Neural progenitor cell (in vitro differentiated cells): ENCODE data around the gene DNMT3A. TPM values are rescaled to one million over a fixed set of nuclear protein-coding genes. Genes with fewer than 3 reads are reported as not detected.
"Not testable (repeated sequence)": the region's sequence is repeated elsewhere in the genome, so short reads cannot be mapped to it uniquely, and the experiment has no call there.

Experiments used
- DNase-seq: peaks from one replicate; pipeline ENCODE4 v3.0.0-alpha.2; 2016; ENCODE audit warnings: low spot score
- H2AFZ ChIP-seq: fragments of 200-600 bp; sonication (generic); replicated peaks from 2 replicates; pipeline ENCODE4 v1.6.1; 2016; ENCODE audit warnings: antibody characterized with exemption
- H3F3A ChIP-seq: fragments of 200-600 bp; sonication (generic); 2 replicates; pipeline ENCODE4 v1.6.1; 2016; ENCODE audit warnings: antibody characterized with exemption, low read depth
- H3K27ac ChIP-seq: fragments of 200-600 bp; sonication (generic); 2 replicates; pipeline ENCODE4 v1.5.1; 2016; ENCODE audit warnings: mild to moderate bottlenecking
- H3K27me3 ChIP-seq: fragments of 200-600 bp; sonication (generic); 2 replicates; pipeline ENCODE4 v1.6.1; 2016; ENCODE audit warnings: mild to moderate bottlenecking, moderate library complexity
- H3K36me3 ChIP-seq: fragments of 200-600 bp; sonication (generic); 2 replicates; pipeline ENCODE4 v1.5.1; 2016
- H3K4me1 ChIP-seq: fragments of 200-600 bp; sonication (generic); 2 replicates; pipeline ENCODE4 v1.6.1; 2016; ENCODE audit warnings: mixed run types
- H3K4me2 ChIP-seq: fragments of 200-600 bp; sonication (generic); 2 replicates; pipeline ENCODE4 v1.6.1; 2016
- H3K4me3 ChIP-seq: fragments of 200-600 bp; sonication (generic); 2 replicates; pipeline ENCODE4 v1.5.1; 2016
- H3K79me2 ChIP-seq: fragments of 200-600 bp; sonication (generic); 2 replicates; pipeline ENCODE4 v1.6.1; 2016; ENCODE audit warnings: low read depth
- H3K9ac ChIP-seq: fragments of 200-600 bp; sonication (generic); 2 replicates; pipeline ENCODE4 v1.6.1; 2016
- H3K9me3 ChIP-seq: fragments of 200-600 bp; sonication (generic); 2 replicates; pipeline ENCODE4 v1.5.1; 2016; ENCODE audit warnings: low read depth
- H4K20me1 ChIP-seq: fragments of 200-600 bp; sonication (generic); 2 replicates; pipeline ENCODE4 v1.6.1; 2016; ENCODE audit warnings: low read depth
- H3K27ac Mint-ChIP-seq: 3 replicates; pipeline ENCODE4 v1.8.0; 2021; ENCODE audit warnings: mixed read lengths
- H3K27me3 Mint-ChIP-seq: 2 replicates; pipeline ENCODE4 v1.8.0; 2022; ENCODE audit warnings: low read depth, mild to moderate bottlenecking, inconsistent platforms, moderate library complexity, mixed read lengths; ENCODE audit not compliant: insufficient read depth
- H3K36me3 Mint-ChIP-seq: 3 replicates; pipeline ENCODE4 v1.8.0; 2021; ENCODE audit warnings: mixed read lengths
- H3K4me1 Mint-ChIP-seq: 3 replicates; pipeline ENCODE4 v1.8.0; 2021; ENCODE audit warnings: mixed read lengths
- H3K4me3 Mint-ChIP-seq: 3 replicates; pipeline ENCODE4 v1.8.0; 2021; ENCODE audit warnings: mild to moderate bottlenecking, moderate library complexity, mixed read lengths
- H3K9me3 Mint-ChIP-seq: 3 replicates; pipeline ENCODE4 v1.8.0; 2020; ENCODE audit warnings: mixed read lengths
- CTCF ChIP-seq: fragments of 200-600 bp; sonication (generic); IDR thresholded peaks from 2 replicates; pipeline ENCODE4 v1.5.1; 2017; ENCODE audit warnings: antibody characterized with exemption, mild to moderate bottlenecking
- EZH2 ChIP-seq: fragments of 200-600 bp; sonication (generic); IDR thresholded peaks from 2 replicates; pipeline ENCODE4 v1.6.1; 2017; ENCODE audit warnings: antibody characterized with exemption, mild to moderate bottlenecking, moderate library complexity
- EZH2phosphoT487 ChIP-seq: fragments of 200-600 bp; sonication (generic); IDR thresholded peaks from 2 replicates; pipeline ENCODE4 v1.6.1; 2017; ENCODE audit warnings: antibody characterized with exemption
- total RNA-seq: library from RNA; depleted of rRNA; stranded (reverse); fragments of >200 nt; gene quantifications from 2 replicates; pipeline ENCODE4 v1.2.3, GENCODE V29; 2015; ENCODE audit warnings: low replicate concordance

DNMT3A gene
- total RNA-seq, 1 donor from 2014 or later = 46.5 TPM

DNA sequence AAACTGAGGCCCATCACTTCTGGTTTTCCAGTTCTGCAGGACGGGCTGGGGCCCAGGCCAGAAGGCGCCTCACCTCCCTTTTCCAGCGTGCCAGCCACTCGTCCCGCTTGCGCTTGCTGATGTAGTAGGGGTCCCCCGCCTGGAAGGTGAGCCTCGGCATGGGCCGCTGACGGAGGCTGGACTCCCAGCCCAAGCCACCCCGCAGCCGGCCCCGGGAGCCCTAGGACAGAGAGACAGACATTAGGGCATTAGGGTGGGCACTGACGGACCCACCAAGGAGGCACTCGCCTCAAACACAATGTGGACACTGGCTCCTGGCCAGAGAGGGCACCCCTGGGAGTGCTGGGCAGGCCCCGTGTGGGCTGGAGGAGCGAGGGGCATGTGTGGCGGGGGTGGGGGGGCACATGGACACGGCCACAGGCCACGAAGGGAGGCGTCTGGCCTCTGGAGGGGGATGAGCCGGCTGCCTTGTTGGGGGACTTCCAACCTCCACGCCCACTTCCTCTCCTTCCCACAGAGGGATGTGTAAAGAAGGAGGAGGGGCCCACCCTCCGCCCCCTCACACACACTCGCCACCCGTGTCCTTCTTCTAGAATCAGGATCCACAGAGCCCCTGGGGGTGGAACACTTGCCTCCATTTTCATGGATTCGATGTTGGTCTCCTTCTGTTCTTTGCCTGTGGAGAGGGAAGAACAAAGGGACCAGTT is 66.7 kb downstream of the DNMT3A start:
- TF ChIP-seq EZH2 (no peak), EZH2phosphoT487 (no peak), CTCF (no peak)
- H3K79me2 ChIP-seq = no peaks in the 10 kb centered on the region
- no peak overlapping the region for H3K9ac ChIP-seq
- Mint-ChIP-seq H3K4me1 (peaks cover 57% of the 10 kb centered on the region), H3K36me3 (peaks cover 15% of the 10 kb centered on the region), H3K27me3 (peaks cover 14% of the 10 kb centered on the region), H3K9me3 (no peaks in the 10 kb centered on the region), H3K27ac (peak overlapping the region; percentile 37), H3K4me3 (no peak overlapping the region)
- H3K27me3 ChIP-seq = peaks cover 10% of the 10 kb centered on the region
- no peak overlapping the region for H3K4me2 ChIP-seq
- no peak for DNase-seq
- H3K36me3 ChIP-seq = no peaks in the 10 kb centered on the region
- peaks cover 31% of the 10 kb centered on the region for H3F3A ChIP-seq
- peak overlapping the region; percentile 72 for H2AFZ ChIP-seq
- H3K9me3 ChIP-seq = no peaks in the 10 kb centered on the region
- H3K4me1 ChIP-seq = peaks cover 31% of the 10 kb centered on the region
- H3K4me3 ChIP-seq = no peak overlapping the region
- H3K27ac ChIP-seq = no peak overlapping the region
- no peaks in the 10 kb centered on the region for H4K20me1 ChIP-seq

DNA sequence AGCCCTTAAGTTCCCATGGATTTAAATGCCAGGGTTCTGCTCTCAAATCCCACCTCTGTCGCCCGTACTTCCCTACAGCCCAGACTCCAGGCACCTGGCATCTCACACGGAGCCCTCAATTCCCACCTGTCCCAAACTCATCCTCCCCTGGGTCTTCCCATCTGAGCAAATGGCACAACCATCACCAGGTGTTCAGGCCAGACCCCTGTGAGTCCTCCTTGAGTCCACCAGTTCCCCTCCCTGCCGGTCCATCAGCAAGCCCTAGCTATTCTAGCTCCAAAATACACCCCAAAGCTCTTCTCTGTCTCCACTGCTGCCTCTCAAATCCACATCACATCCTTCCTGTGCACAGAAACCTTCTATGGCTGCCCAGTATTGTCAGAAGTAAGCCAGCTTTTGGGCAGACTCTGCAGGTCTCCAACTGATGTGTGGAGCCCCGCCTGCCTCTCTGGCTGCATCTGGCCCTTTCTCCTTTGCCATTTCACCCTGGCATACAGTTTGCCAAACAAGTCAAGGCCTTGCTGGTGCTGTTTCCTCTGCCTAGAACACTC is 67.7 kb downstream of the DNMT3A start:
- H3K4me3 Mint-ChIP-seq = no peak overlapping the region
- H3K36me3 Mint-ChIP-seq = peaks cover 18% of the 10 kb centered on the region
- Histone ChIP-seq H3K27ac (no peak overlapping the region), H3K4me1 (peaks cover 39% of the 10 kb centered on the region), H3K9ac (no peak overlapping the region), H3K79me2 (no peaks in the 10 kb centered on the region), H3K36me3 (no peaks in the 10 kb centered on the region), H4K20me1 (no peaks in the 10 kb centered on the region), H3K27me3 (peaks cover 10% of the 10 kb centered on the region), H2AFZ (no peak overlapping the region), H3K4me3 (no peak overlapping the region), H3F3A (peaks cover 39% of the 10 kb centered on the region), H3K9me3 (no peaks in the 10 kb centered on the region), H3K4me2 (no peak overlapping the region)
- no peaks in the 10 kb centered on the region for H3K9me3 Mint-ChIP-seq
- TF ChIP-seq EZH2phosphoT487 (no peak), EZH2 (no peak), CTCF (no peak)
- peaks cover 59% of the 10 kb centered on the region for H3K4me1 Mint-ChIP-seq
- no peak for DNase-seq
- peak overlapping the region; percentile 64 for H3K27ac Mint-ChIP-seq
- H3K27me3 Mint-ChIP-seq = peaks cover 14% of the 10 kb centered on the region

- H3K4me2 ChIP-seq, DNase-seq, H3K4me3 Mint-ChIP-seq, H3K9ac ChIP-seq, H3K27me3 Mint-ChIP-seq, H3K27ac Mint-ChIP-seq, H3K9me3 ChIP-seq, H3K27me3 ChIP-seq, H3K27ac ChIP-seq, H3K36me3 ChIP-seq, H3K4me3 ChIP-seq, H3K79me2 ChIP-seq, H3K9me3 Mint-ChIP-seq, H2AFZ ChIP-seq, H4K20me1 ChIP-seq: not testable (repeated sequence)
- peaks cover 38% of the 10 kb centered on the region for H3K4me1 ChIP-seq
- Mint-ChIP-seq H3K4me1 (peaks cover 56% of the 10 kb centered on the region), H3K36me3 (peaks cover 18% of the 10 kb centered on the region)
- peaks cover 33% of the 10 kb centered on the region for H3F3A ChIP-seq
These were observed 69.0 kb downstream of the DNMT3A start for GRCh38 chr2:25272705-25273104.

DNA sequence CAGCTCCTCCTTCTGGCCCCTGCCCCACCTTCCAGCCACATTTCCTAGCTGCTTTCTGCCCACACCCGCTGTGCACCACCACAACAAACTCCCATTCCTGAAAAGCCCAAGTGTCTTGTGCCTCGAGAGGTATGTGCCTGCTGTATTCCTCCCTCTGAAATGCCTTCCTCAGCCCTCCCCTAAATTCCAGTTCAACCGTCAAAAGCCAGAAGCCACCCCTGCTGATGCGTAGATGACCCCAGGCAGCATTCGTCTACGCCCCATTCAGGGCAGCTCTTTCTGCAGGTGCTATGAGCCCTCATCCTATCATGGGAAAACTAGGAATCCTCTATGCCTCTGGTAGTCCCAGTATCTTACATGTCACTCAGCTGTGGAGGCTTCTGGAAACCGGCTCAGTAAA is 71.7 kb downstream of the DNMT3A start:
- TF ChIP-seq CTCF (no peak), EZH2 (no peak), EZH2phosphoT487 (no peak)
- peak overlapping the region; percentile 36 for H2AFZ ChIP-seq
- H3K27ac ChIP-seq = peak overlapping the region; percentile 87
- no peaks in the 10 kb centered on the region for H3K79me2 ChIP-seq
- Mint-ChIP-seq H3K27me3 (peaks cover 2% of the 10 kb centered on the region), H3K36me3 (peaks cover 18% of the 10 kb centered on the region), H3K4me1 (peaks cover 50% of the 10 kb centered on the region), H3K9me3 (no peaks in the 10 kb centered on the region), H3K27ac (no peak overlapping the region), H3K4me3 (no peak overlapping the region)
- peaks cover 19% of the 10 kb centered on the region for H3F3A ChIP-seq
- no peak overlapping the region for H3K9ac ChIP-seq
- H3K9me3 ChIP-seq = no peaks in the 10 kb centered on the region
- H3K4me1 ChIP-seq = peaks cover 19% of the 10 kb centered on the region
- no peaks in the 10 kb centered on the region for H3K27me3 ChIP-seq
- H3K4me2 ChIP-seq = peak overlapping the region; percentile 69
- DNase-seq = peak; percentile 74
- no peaks in the 10 kb centered on the region for H4K20me1 ChIP-seq
- H3K36me3 ChIP-seq = no peaks in the 10 kb centered on the region
- peak overlapping the region; percentile 21 for H3K4me3 ChIP-seq
